Stimulated activated CD4-positive, alpha-beta T cell treated with anti-CD3 and anti-CD28 coated beads, Interleukin-15, amount 100 ng/mL, for 1 hour (primary cell): Measurements from ENCODE around the gene STAT6.
"Not testable (repeated sequence)": the region's sequence is repeated elsewhere in the genome, so short reads cannot be mapped to it uniquely, and the experiment has no call there.

Experiments
- DNase-seq, 2 donors: peaks; one replicate each; pipeline ENCODE4 v3.0.0-alpha.2; 2020; ENCODE audit warnings: low read depth in 1 of 2, low spot score in 1 of 2

Gene STAT6

GRCh38 chr12:57055824-57056223 lies 55.3 kb downstream of the STAT6 start:
- no peak for DNase-seq

GRCh38 chr12:57053901-57054300 lies 57.3 kb downstream of the STAT6 start:
- DNase-seq = not testable (repeated sequence)

- DNase-seq = not testable (repeated sequence)
Measured at GRCh38 chr12:57053146-57053545, 58.0 kb downstream of the STAT6 start.

GRCh38 chr12:57051011-57051410 lies 60.2 kb downstream of the STAT6 start:
- DNase-seq = no peak

- no peak for DNase-seq
Measured at GRCh38 chr12:57049890-57050289, 61.3 kb downstream of the STAT6 start, which contains the start of gene MYO1A. Gene MYO1A (minus strand): TSS chr12:57050129. CDS start chr12:57048323, 1,806 bp downstream.

GRCh38 chr12:57049119-57049446 lies 62.1 kb downstream of the STAT6 start:
- no peak for DNase-seq

DNA sequence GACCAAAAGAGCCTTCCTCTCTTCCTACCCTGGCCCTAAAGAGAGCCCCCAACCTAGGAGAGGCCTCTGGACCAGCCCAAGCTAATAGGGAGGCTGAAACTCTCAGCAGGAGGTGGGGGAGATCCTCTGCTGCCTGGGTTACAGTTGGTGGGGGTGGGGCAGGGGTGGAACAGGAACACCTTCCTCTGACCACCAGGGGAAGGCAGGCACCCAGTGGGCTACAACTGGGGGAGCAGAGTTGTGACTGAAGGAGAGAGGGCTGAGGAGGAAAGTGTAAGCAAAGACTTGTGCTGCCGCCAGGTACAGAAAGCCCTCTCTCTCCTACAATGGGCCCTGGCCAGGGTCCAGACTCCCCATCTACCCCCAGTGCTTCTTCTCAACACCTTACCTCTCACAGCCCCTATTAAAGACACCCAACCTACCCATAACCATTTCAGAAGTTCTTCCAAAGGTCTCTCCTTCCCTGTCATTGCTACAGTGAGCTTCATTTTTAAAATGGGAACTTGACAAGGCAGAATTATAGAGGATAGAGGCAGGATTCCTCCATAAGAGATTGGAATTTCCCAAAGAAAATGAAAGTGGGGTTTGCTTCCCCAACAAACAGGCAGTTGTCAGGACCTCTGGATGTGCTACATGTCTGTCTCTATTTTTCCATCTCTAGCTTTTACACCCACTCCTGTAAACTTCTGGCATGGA lies 62.6 kb downstream of the STAT6 start:
- no peak for DNase-seq

- DNase-seq = no peak
Measured at GRCh38 chr12:57047981-57048380, 63.2 kb downstream of the STAT6 start.

DNA sequence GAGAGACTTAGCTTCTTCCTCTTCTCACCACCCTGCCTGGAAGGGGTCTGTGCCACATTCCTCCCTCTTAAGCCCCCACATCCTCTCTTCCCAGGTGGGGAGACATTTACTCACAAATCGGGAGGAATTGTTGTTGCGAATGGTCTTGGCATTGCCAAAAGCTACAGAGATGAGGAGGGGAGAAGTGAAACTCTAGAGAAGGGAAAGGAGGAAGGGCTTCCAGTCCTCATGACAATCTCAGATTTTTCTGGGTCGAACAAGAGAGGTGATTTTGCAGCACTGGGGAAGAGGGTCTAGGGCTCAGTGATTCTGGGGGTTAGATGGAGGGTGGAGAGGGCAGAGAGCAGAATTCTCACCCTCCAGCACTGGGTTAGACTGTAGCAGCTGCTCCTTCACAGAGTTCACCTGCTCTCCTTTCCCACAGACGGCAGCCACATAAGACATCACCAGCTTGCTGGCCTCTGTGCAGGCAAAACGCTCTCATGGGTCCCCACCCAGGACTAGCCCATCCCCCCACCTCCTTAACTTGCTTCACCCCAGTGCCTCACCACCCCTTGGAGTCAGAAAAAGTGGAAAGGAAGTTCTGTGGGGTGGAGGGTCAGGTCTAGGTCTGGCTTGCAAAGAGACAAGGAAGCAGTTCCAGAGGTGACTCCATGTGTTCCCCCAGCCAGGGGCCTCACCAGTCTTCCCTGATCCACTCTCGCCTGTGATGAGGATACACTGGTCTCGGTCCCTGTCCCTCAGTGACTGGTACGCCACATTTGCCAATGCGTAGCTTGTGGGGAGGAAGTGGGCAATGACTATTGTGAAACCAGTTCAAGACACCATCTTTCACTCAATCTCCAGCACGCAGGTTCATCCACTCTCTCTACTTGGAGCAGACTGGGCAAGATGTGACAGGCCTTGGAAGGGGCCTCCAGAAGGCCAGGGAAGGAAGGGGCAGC lies 63.9 kb downstream of the STAT6 start:
- no peak for DNase-seq

DNA sequence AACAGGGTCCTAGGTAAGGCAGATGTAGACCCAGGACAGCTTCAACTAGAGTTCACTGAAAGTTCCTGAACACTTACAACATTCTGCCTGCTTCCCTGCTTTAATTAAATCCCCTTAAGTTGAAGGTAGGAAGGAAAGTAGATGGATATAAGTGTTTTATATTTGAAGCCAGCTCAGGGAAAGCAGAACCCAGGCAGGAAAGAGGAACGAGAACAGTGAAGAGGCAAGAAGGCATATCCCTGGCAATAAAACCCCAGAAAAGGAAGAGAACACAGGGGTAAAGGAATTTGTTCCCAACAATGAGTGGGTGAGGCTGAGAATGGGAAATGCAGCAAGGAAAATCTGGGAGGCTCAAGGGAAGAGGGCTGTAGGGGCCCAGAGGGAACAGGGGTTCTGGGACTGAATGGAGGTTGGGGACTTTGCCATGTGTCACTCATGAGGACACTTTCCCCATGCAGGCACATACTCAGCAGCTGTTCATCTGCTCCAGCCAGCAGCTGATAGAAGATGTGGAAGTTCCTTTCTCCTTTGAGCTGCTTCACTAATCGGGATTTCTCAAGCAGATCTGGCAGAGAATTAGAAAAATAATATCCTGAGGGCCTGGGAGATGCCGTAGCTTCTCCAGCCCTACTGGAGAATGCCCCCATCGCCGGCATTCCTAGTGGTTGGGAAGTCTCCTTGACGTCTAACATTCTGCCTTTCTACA lies 64.9 kb downstream of the STAT6 start:
- DNase-seq = no peak
